ENCODE measurements around the gene COL23A1.

The COL23A1 gene

DNA sequence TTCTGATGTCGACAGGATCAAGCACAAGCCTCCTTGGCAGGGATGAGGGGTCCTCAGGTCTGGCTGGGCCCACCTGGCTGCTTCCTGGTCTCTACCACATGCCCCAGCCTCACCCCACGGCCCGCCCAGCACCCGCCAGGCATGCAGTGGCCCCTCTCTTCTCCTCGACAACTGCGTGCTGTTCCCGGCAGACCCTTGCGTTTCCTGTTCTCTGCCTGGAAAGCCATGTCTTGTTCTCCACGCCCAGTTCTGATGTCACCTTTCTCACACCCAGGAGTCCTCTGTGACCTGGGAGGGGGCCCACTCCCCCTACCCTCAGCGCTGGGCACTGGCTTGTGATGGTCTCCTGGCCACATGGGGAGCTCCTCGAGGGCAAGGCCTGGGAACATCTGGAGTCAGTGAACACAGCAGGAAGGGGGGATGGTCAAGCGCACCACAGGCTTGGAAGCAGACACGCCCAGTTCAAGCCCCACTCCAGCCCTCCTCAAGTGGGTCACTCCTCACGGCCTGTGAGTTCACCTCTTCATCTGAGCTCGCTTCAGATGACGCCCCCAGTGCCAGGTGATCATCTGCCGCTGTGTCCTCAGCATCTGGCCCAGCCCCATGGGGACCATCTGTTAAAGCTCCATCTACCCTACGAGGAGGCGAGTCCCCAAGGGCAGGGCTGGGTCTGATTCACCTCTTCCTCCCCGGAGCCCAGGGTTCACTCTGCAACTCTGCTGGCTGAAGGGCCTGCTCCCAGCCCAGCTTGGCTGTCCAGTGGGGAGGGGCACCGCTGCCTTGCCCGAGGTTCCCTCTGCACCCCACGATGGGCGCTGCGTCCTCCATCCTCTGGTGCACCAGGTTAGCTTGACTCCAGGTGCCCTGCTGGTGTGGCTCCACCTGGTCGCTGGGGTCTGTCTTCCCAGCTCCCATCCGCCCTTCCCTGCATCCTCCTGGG lies 224.4 kb downstream of the COL23A1 start:
- H3K4me3 Mint-ChIP-seq = no peak overlapping the region
- no peaks in the 10 kb centered on the region for H3K4me1 Mint-ChIP-seq (ENCODE audit: low read depth)
- no peaks in the 10 kb centered on the region for H3K36me3 Mint-ChIP-seq
- H3K9me3 Mint-ChIP-seq (ENCODE audit: low read depth) = peaks cover 3% of the 10 kb centered on the region
- H3K27me3 Mint-ChIP-seq = no peaks in the 10 kb centered on the region
- no peak overlapping the region for H3K27ac Mint-ChIP-seq

DNA sequence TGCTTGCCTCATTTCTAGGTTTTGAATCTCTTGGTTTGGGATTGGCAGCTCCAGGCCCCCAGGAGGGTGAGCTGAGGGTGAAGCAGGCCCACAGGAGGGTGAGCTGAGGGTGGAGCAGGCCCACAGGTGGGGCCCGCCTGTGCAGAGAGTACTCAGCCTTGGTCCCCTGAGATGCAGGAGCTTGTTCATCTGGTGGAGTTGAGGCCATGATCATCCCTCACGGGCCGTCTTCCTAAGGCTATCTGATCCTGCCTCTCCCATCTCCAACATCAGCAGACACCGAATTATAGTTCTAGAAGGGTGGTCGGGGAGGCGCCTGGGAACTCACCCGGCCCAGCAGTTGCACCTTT lies 225.9 kb downstream of the COL23A1 start:
- Mint-ChIP-seq H3K27me3 (no peaks in the 10 kb centered on the region), H3K36me3 (no peaks in the 10 kb centered on the region), H3K4me3 (no peak overlapping the region), H3K9me3 (ENCODE audit: low read depth) (no peaks in the 10 kb centered on the region), H3K4me1 (ENCODE audit: low read depth) (no peaks in the 10 kb centered on the region), H3K27ac (no peak overlapping the region)

DNA sequence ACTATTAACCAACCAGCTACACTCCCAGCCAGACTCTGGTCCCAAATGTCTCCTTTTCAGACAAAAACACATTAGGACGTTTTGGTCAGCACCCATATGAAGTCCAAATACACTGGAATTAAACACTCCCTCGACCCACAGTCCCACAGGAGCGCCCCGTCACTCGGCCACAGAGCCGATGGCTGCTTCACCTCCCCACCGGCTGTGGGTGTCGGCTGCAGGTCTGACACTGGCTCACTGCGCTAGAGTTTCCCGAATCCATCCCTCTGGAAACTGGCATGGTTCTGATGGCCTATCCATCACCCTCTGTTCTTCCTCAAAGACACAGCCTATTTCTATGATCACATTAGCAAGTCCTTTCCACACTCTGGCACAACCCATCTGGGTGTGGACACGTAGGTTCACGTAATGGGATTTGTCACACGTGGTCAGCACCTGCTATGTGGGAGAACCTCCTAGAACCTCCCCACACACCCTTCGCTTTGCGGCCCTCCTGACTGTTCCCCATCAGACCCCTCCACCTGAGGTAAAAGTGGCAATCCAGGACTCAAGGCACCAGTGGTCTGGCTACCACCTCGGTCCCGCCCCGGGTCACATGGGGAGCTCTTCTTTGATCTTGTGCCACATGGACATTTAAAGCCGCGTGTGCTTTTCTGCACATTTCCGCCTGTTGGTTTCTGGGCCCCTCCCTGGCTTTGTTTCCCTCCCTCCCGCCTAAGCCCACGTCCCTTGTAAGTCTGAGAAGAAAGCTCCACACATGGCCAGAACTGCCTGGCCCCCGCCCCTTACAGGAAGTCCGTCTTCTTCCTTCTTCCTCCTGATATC lies 226.5 kb downstream of the COL23A1 start:
- no peaks in the 10 kb centered on the region for H3K36me3 Mint-ChIP-seq
- H3K4me1 Mint-ChIP-seq (ENCODE audit: low read depth) = no peaks in the 10 kb centered on the region
- no peaks in the 10 kb centered on the region for H3K27me3 Mint-ChIP-seq
- no peak overlapping the region for H3K4me3 Mint-ChIP-seq
- no peaks in the 10 kb centered on the region for H3K9me3 Mint-ChIP-seq (ENCODE audit: low read depth)
- H3K27ac Mint-ChIP-seq = no peak overlapping the region

DNA sequence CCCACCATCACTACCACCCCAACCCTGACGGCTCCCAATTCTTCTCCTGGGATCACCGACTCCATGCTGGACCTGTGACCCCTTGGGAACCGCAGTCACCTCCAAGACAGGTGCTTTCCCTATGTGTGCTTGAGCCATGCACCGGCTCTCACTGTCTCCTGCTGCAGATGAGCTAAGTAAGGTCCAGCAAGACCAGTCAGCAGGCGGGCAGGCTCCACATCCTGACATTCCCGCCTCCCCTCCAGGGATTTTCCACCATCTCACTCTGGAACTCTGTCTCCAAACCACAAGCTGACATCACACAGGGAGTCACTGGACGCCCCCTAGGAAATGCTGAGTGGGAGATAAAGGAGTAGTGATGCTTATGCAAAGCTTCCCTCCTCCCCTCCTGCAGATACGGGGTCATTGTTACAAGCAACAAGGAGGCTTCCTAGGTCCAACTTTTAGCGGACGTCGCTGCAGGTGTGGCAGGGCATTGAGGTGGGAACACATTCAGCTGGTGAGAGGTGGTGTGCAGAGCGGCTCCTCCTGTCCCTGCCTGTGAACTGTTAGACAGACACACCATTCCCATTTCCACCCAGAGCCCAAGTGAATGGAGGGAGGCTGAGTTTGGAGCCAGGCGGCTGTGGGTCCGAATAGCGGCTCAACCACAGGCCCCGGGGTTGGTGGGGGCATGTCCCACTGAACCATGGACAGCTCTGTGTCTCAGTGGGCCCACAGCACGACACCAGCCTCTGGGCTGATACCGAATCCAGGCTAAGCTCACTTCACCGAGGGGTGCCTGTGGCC lies 228.3 kb downstream of the COL23A1 start:
- H3K27me3 Mint-ChIP-seq = peaks cover 5% of the 10 kb centered on the region

DNA sequence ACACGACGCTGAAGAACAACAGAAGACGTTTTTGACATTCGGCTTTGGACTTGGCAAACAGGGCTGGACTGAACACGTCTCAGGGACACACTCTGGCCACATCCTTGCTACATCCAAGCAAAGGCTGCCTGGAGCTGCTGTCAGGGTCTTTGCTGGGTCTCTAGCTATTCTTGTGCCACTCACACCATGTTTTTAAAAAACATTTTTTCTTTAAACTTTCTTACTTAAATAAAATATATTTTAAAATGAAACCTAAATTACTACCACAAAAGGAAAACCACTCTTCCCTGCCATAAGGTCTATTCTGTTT lies 229.3 kb downstream of the COL23A1 start:
- no peak overlapping the region for H3K27ac Mint-ChIP-seq
- H3K36me3 Mint-ChIP-seq = no peaks in the 10 kb centered on the region
- peaks cover 11% of the 10 kb centered on the region for H3K4me1 Mint-ChIP-seq (ENCODE audit: low read depth)
- no peaks in the 10 kb centered on the region for H3K9me3 Mint-ChIP-seq (ENCODE audit: low read depth)
- peaks cover 5% of the 10 kb centered on the region for H3K27me3 Mint-ChIP-seq
- H3K4me3 Mint-ChIP-seq = no peak overlapping the region

More for the DNA sequence above, 228.3 kb downstream of the COL23A1 start:
- Mint-ChIP-seq H3K4me1 (ENCODE audit: low read depth) (peaks cover 6% of the 10 kb centered on the region), H3K36me3 (no peaks in the 10 kb centered on the region), H3K9me3 (ENCODE audit: low read depth) (no peaks in the 10 kb centered on the region), H3K4me3 (no peak overlapping the region), H3K27ac (no peak overlapping the region)

DNA sequence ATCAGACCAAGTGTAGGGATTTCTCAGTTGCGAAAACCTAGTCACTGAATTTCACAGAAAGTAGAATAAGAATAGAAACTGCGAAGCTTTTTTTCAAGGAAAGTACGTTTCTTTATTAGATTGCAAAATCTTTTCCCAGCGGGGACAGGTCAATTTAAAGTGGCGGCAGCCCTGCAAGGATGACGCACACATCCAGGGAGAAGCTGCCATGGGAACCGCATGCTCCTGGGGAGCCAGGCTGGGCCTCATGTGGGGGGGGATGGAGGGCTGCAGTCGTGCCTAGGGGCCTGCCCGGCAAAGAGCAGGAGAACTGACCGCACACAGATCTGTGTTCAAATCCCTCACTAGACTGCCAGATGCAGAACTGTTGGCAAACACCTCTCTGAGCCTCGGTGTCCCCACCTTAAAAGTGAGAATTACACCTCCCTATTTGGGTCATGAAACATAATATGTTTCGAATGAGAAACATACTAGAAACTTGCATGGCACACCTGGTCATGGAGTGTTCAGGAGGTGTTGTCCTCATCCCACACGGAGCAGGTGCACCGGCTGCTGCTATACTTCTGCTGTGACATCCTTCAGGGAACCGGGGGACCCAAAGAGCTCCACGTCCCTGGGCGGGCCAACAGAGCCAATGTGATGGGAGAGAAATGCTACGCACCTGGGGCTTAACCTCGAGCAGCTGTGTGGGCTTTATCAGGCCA lies 229.8 kb downstream of the COL23A1 start:
- Mint-ChIP-seq H3K36me3 (no peaks in the 10 kb centered on the region), H3K4me1 (ENCODE audit: low read depth) (peaks cover 11% of the 10 kb centered on the region), H3K27ac (no peak overlapping the region), H3K27me3 (peaks cover 5% of the 10 kb centered on the region), H3K4me3 (no peak overlapping the region), H3K9me3 (ENCODE audit: low read depth) (no peaks in the 10 kb centered on the region)

DNA sequence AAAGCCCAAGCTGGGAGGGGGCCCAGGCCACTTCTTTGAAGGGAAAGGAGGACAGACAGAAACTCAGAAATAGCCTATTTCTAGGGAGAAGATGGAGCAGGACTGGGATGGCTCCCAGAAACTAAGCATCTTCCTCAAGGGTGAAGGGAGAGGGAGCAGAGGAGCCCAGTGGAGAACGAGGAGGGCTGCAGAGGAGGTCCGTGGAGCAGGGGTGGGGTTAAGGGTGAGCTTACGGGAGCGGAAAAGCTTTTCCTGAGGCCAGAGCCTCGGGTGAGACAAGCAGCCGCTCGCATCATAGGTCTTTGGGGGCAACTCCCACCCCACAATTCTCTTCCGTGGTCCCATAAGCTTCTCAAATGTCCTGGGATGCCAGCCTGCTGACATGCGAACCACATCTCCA lies 230.5 kb downstream of the COL23A1 start:
- Mint-ChIP-seq H3K27me3 (peaks cover 5% of the 10 kb centered on the region), H3K27ac (no peak overlapping the region), H3K9me3 (ENCODE audit: low read depth) (no peaks in the 10 kb centered on the region), H3K4me1 (ENCODE audit: low read depth) (peaks cover 11% of the 10 kb centered on the region), H3K36me3 (no peaks in the 10 kb centered on the region), H3K4me3 (no peak overlapping the region)

DNA sequence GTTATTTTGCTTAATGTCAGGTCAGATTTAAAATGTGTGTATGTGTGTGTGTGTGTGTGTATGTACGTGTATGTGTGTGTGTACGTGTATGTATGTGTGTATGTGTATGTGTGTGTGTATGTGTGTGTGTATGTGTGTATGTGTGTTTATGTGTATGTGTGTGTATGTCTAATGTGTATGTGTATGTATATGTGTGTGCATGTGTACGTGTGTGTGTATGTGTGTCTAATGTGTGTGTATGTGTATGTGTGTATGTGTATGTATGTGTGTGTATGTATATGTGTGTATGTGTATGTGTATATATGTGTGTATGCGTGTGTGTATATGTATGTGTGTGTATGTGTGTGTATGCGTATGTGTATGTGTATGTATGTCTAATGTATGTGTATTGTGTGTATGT lies 232.5 kb downstream of the COL23A1 start:
- no peak overlapping the region for H3K27ac Mint-ChIP-seq
- no peaks in the 10 kb centered on the region for H3K36me3 Mint-ChIP-seq
- peaks cover 5% of the 10 kb centered on the region for H3K27me3 Mint-ChIP-seq
- H3K4me3 Mint-ChIP-seq = no peak overlapping the region
- H3K4me1 Mint-ChIP-seq (ENCODE audit: low read depth) = peaks cover 11% of the 10 kb centered on the region
- H3K9me3 Mint-ChIP-seq (ENCODE audit: low read depth) = no peaks in the 10 kb centered on the region

DNA sequence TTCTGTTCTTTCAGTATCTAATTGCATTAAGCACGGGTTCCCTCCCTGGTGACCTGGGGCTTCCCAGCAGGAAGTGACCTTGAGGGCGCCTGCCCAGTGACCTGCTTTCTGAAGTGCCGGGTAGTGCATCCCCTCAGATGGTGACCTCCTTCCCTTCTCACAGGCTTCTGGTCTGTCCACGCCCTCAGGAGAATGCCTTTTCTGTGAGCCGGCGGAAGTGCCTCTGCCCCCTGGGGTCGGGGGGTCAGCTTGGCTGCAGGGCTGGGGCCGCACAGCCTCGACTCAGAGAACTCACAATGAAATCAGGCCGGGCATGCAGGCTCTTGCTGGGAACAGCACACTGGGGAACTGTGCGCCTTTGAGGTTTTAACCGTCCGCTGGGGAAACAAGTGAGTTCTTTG lies 233.1 kb downstream of the COL23A1 start:
- no peaks in the 10 kb centered on the region for H3K36me3 Mint-ChIP-seq
- no peak overlapping the region for H3K4me3 Mint-ChIP-seq
- peaks cover 11% of the 10 kb centered on the region for H3K4me1 Mint-ChIP-seq (ENCODE audit: low read depth)
- no peaks in the 10 kb centered on the region for H3K9me3 Mint-ChIP-seq (ENCODE audit: low read depth)
- H3K27me3 Mint-ChIP-seq = peaks cover 5% of the 10 kb centered on the region
- H3K27ac Mint-ChIP-seq = no peak overlapping the region

DNA sequence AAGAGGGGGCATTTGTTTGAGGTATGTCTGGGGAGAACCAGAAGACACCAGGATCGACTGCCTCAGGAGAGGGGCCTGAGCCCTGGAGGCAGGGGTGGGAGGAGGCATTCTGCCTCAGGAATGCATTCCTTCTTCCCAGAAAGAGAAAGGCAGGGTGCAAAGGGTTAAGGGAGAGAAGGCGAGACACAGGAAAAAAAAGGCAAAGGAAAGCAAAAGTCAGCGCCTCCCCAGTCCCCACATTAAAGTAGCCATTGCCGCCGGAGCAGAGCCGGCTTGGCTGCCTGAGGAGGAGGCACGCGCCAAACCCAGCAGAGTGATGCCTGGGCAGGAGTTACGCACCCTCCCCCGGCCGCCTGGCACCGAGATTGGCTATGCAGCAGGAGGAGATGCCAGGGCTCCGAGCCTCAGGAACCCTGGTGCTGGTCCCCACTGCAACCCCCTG lies 233.7 kb downstream of the COL23A1 start:
- Mint-ChIP-seq H3K4me1 (ENCODE audit: low read depth) (peaks cover 11% of the 10 kb centered on the region), H3K27me3 (peaks cover 5% of the 10 kb centered on the region), H3K9me3 (ENCODE audit: low read depth) (no peaks in the 10 kb centered on the region)

DNA sequence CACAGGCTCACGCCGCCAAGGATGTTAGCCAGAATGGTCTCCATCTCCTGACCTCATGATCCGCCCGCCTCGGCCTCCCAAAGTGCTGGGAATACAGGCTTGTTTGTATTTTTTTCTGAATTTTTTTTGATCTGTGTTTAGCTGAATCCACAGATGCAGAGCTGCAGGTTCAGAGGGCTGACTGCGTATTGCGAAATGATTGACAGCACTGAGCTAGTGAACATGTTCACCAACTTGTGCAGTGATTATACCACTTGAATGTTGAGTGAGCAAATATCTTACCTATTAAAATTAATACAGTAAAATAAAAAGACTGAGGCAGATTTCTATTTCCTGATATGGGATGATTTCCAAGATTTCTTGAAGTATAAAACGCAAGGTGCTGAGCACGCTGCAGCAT lies 234.5 kb downstream of the COL23A1 start:
- Mint-ChIP-seq H3K36me3 (no peaks in the 10 kb centered on the region), H3K4me3 (no peak overlapping the region), H3K27me3 (peaks cover 5% of the 10 kb centered on the region), H3K27ac (no peak overlapping the region), H3K9me3 (ENCODE audit: low read depth) (no peaks in the 10 kb centered on the region), H3K4me1 (ENCODE audit: low read depth) (peaks cover 11% of the 10 kb centered on the region)

More for the DNA sequence above, 233.7 kb downstream of the COL23A1 start:
- no peaks in the 10 kb centered on the region for H3K36me3 Mint-ChIP-seq
- no peak overlapping the region for H3K4me3 Mint-ChIP-seq
- H3K27ac Mint-ChIP-seq = no peak overlapping the region

DNA sequence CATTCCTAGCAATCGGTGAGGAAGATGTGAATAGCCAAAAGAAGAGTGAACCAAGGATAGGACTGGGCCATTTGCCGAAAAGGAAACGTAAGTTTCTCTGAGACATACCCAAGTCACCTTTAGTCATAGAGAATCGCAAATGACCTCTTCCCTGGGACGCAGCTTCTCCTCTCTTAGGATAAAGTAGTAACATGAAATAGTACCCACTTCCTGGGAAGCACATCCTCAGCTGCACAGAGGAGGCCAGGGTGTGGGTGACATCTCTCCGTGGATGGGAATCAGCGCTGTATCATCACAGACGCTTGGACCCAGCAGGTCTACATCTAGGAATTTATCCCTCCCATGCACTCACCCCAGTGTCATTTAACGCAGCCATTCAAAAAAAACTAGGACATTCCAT lies 236.7 kb downstream of the COL23A1 start:
- no peaks in the 10 kb centered on the region for H3K36me3 Mint-ChIP-seq
- no peak overlapping the region for H3K27ac Mint-ChIP-seq
- H3K4me3 Mint-ChIP-seq = no peak overlapping the region
- H3K4me1 Mint-ChIP-seq (ENCODE audit: low read depth) = peaks cover 11% of the 10 kb centered on the region
- peaks cover 5% of the 10 kb centered on the region for H3K27me3 Mint-ChIP-seq
- no peaks in the 10 kb centered on the region for H3K9me3 Mint-ChIP-seq (ENCODE audit: low read depth)

DNA sequence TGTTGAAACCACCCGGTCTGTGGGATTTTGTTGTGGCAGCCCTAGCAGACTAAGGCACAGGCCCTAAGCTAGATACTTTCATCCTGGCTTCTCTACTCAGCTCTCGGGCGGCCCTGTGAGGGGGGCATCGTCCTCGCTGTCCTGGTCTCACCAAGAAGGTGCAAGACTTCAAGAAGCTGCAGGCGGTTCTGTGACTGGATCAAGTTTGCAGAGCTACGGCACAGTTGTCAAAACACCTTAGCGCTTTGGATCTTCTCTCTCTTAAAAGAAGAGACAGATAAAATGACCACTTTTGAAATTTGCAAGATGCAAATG lies 238.2 kb downstream of the COL23A1 start:
- no peaks in the 10 kb centered on the region for H3K9me3 Mint-ChIP-seq (ENCODE audit: low read depth)

DNA sequence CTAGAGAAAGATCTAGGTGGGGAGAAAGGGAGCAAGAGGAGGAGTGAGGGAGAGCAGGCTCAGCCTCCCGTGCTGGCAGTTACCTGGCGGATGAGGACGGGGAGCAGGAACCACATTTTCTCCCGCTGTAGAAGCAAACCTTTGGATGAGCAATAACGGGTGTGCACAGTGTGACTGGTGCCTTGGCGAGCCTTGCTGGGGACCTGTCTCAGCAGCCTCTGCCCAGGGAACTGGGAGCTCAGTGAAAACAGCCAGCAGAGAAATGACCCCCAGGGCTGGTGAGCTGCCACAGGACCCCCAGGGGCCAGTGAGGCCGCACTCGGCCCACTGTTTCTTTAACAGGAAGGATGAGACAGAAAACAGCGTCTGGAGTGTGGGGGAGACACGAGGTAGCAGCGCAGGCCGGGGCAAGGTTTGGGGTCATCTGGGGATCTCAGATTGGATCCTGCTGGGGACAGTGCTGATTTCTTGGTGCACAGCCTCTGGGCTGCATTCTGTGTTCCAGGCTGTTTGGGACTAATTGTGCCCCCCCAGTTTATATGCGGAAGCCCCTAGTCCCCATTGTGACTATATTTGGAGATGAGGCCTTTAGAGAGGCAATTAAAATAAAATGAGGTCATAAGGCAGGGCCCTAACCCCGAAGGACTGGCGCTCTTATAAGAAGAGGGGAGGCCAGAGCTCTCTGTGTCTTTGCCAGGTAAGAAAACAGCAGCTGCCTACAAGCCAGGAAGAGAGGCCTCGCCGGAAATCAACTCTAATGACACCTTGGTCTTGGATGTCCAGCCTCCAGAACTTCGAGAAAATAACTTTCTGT lies 238.8 kb downstream of the COL23A1 start:
- no peaks in the 10 kb centered on the region for H3K9me3 Mint-ChIP-seq (ENCODE audit: low read depth)
- no peak overlapping the region for H3K4me3 Mint-ChIP-seq
- peaks cover 4% of the 10 kb centered on the region for H3K4me1 Mint-ChIP-seq (ENCODE audit: low read depth)
- no peaks in the 10 kb centered on the region for H3K27me3 Mint-ChIP-seq
- no peaks in the 10 kb centered on the region for H3K36me3 Mint-ChIP-seq
- H3K27ac Mint-ChIP-seq = no peak overlapping the region

More for the DNA sequence above, 238.2 kb downstream of the COL23A1 start:
- Mint-ChIP-seq H3K27me3 (no peaks in the 10 kb centered on the region), H3K4me3 (no peak overlapping the region), H3K27ac (no peak overlapping the region), H3K4me1 (ENCODE audit: low read depth) (peaks cover 7% of the 10 kb centered on the region), H3K36me3 (no peaks in the 10 kb centered on the region)

All from activated naive CD8-positive, alpha-beta T cell (primary cell).